CD4-positive, alpha-beta T cell treated with Interferon alpha-2 for 1 hour (primary cell): ENCODE measurements around the gene FLT3LG.
A peak's percentile ranks its signal among the peaks of the same experiment; 100 is the strongest.

Experiments used
- DNase-seq, 2 donors: peaks; one replicate each; pipeline ENCODE4 v3.0.0-alpha.2; 2020 to 2022

The FLT3LG gene

GRCh38 chr19:49489601-49490167, 15.7 kb downstream of the FLT3LG start:
- peak in 1 of 2 donors; percentile 64 for DNase-seq

DNA sequence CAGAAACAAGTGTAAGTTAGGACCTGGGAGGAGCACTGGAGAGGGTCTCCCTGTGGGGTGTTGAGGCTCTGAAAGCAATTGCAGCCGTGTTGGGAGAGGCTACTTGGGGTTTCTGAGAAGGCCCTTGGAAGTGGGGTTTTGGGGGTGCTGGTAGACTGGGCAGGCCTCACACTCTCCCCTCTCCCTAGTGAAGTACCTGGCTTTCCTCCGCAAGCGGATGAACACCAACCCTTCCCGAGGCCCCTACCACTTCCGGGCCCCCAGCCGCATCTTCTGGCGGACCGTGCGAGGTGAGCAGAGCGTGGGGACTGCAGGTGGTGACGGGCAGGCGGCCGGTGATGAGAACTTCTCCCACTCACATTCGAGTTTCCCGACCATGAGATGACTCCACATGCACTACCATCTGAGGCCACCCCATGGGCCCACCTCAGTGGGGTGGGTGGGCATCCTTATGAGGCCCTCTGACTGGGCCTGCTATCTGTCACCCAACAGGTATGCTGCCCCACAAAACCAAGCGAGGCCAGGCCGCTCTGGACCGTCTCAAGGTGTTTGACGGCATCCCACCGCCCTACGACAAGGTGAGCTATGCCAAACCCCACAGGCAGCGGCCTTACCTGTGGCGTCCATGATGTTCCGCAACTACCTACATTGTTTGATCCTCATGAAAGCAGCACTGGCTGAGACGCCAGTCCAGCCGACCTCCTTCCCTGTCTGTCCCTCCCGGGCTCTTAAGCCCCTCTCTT, 16.4 kb downstream of the FLT3LG start:
- peak in 1 of 2 donors; percentile 37 for DNase-seq

GRCh38 chr19:49491030-49491803, 17.2 kb downstream of the FLT3LG start:
- no peak for DNase-seq

GRCh38 chr19:49491804-49492572, 18.0 kb downstream of the FLT3LG start:
- no peak for DNase-seq

DNA sequence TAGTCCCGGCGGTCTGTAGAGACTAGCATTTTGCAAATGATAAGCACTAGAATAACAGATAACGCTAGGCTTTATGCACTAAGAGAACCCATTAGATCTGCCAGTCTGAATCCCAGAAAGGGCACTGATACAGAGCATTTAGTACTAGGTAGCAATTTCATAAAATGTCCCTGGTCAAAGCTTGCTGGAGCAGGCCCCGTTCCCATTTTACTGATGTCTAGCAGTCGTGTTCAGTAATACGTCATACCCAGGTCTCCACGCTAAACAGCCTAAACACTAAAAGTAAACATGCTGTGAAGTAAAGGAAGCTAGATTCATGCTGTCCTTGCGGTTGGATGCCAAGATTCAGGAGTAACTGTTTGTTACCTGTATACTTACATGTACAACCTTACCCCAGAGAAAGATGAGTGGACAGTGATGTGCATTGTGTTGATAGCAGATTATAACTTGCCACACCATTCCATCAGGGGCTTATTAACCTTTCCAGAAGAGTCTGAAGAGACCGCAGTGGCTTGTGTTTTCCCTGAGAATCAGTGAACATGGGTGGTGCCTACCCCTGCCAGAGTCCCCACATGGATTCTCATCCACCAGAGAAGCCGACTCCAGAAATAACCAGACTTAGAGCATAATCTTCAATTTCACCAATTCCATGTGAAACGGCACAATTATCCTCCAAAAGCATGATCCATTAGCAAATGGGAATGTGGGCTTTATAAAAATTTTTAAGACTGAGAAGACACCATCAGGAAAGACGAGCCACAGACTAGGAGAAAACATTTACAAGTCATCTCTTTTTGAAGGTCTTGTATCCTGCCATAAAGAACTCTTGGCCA, 18.8 kb downstream of the FLT3LG start:
- no peak for DNase-seq

DNA sequence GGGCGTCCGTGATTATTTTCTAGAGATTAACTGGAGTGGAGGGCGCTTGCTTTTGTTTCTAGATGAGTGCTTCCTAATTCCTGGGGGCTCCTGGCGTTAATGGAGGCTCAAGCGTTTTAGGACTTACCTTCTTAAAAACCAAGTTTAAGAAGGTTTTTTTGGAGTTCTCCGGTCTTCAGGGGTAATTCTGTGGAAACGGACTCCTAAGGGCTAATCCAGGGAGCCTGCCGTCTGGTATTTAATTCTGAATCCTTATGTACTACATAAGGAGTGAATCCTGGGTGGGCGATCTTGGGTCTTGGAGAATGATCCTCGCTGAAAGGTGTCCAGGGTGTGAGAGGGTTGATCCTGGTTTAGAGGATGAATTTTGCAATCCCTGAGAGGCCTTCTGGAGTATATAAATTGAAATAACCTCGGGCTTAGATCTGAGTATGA, 22.6 kb downstream of the FLT3LG start:
- DNase-seq = no peak

DNA sequence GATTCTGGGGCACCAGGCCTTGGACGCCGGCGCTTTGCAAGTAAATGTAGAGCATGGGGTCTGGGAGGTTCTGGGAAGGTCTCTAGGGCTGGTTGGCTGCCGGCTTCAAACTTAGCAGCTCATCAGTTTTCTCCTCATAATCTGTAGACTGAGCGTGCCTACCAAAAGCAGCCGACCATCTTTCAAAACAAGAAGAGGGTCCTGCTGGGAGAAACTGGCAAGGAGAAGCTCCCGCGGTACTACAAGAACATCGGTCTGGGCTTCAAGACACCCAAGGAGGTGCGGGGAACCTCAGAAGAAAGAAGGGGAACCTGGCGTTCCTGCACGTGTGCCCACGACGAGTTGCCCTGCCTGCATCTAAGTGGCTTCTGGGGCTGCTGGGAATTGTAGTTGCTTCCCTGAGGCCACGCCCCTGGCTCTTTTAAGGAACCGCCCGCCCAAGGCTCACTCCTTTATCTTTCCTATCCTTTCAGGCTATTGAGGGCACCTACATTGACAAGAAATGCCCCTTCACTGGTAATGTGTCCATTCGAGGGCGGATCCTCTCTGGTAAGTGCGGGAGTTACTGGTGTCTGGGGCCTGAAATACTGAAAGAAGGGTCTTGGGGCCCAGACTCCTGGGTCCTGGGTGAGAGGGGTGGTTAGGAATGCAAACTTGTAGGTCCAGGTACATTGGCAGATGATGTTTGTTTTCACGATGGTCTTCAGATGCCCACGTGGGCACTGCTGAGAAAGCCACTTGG, 23.2 kb downstream of the FLT3LG start:
- peak; percentile 85 to 87 for DNase-seq

GRCh38 chr19:49497789-49498103, 23.7 kb downstream of the FLT3LG start:
- peak in 1 of 2 donors; percentile 42 for DNase-seq

- DNase-seq = no peak
Observed at GRCh38 chr19:49498475-49498874, 24.5 kb downstream of the FLT3LG start.

- peak in 1 of 2 donors; percentile 59 for DNase-seq
Observed at GRCh38 chr19:49499030-49499670, 25.1 kb downstream of the FLT3LG start.

DNA sequence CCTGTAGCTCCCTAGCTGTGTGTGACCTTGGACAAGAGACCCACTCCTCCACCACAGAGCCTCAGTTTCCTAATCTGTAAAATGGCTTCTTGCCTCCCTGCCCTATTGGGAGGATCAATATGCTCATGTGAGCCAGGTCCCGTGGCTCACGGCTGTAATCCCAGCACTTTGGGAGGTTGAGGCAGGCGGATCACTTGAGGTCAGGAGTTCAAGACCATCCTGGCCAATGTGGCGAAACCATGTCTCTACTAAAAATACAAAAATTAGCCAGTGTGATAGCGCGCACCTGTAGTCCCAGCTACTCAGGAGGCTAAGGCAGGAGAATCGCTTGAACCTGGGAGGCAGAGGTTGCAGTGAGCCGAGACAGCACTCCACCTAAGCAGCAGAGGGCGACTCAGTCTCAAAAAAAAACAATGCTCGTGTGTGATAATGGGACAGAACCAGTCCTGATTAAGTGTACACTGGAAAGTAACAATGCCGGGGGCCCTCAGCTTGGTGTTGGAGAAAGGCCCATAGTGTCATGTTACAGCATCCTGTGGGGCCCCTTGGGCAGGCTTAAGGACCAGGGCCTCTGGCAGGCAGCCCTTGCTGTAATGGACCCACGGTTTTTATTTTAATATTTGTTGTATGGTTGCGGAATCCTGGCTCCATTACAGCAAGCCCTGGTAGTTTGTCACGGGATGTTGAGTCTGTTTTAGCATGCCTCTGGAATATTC, 29.0 kb downstream of the FLT3LG start:
- DNase-seq = peak; percentile 64 to 77

DNA sequence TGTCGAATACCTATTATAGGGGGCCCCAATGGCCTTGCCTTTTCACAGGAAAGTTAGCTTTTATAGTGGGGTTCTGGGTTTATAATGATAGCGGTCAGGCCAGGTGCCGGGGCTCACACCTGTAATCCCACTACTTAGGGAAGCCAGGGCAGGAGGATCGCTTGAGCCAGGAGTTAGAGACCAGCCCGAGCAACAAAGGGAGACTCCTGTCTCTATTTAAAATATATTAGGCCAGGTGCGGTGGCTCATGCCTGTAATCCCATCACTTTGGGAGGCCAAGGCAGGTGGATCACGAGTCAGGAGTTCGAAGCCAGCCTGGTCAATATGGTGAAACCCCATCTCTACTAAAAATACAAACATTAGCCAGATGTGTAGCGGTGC, 29.6 kb downstream of the FLT3LG start:
- no peak for DNase-seq

GRCh38 chr19:49506575-49507105, 32.6 kb downstream of the FLT3LG start:
- DNase-seq = peak; percentile 81 to 88

DNA sequence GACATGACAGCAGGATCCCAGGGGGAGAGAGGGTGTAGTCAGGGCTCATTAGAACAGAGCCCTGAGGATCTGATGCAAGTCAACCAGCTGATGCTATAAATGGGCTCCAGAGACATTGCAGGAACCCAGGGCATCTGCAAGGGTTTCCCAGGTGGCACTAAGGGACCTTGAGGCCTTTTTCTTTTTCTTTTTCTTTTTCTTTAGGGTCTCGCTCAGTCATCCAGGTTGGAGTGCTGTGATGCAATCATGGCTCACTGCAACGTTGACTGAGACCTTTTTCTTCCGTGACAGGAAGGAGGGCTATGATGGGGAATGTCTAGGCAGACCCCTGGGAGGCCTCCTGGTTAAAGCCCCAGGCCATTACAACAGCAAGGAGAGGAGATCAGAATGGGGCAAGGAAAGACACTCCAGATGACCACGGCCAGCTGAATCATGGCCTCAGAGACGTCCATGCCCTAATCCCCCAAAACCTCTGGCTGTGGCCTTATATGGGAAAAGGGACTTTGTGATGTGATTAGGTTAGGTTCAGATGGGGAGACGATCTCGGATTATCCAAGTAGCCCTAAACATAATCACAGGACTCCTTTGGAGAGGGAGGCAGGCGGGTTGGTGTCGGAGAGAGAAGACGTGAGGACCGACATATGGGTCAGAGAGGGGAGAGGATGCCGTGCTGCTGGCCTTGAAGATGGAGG, 33.9 kb downstream of the FLT3LG start:
- no peak for DNase-seq

DNA sequence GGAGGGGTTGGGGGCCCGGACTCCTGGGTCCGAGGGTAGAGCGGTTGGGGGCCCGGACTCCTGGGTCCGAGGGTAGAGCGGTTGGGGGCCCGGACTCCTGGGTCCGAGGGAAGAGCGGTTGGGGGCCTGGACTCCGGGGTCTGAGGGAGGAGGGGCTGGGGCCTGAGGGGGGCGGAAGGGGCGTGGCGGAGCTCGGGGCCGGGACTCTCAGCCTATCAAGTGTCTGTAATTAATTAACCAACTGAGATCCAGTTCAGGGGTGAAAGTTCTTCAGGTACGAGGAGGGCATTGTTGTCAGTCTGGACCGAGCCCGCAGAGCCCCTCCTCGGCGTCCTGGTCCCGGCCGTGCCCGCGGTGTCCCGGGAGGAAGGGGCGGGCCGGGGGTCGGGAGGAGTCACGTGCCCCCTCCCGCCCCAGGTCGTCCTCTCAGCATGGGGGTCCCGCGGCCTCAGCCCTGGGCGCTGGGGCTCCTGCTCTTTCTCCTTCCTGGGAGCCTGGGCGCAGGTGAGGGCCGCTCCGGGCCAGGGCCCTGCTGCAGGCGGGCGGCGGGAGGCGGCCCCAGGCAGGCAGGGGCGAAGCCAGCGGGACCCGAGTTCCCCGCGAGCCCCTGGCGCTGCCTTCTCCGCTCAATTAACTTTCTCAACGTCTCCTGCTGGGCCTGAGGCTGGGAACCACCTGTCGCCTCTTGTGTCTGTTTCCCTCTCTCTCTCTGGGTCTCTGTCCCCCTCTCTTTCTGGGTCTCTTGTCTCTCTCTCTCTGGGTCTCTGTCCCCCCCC, 39.1 kb downstream of the FLT3LG start:
- peak in 1 of 2 donors; percentile 45 for DNase-seq

GRCh38 chr19:49513746-49514118, 39.7 kb downstream of the FLT3LG start:
- no peak for DNase-seq

GRCh38 chr19:49514151-49514550, 40.1 kb downstream of the FLT3LG start:
- DNase-seq = no peak

DNA sequence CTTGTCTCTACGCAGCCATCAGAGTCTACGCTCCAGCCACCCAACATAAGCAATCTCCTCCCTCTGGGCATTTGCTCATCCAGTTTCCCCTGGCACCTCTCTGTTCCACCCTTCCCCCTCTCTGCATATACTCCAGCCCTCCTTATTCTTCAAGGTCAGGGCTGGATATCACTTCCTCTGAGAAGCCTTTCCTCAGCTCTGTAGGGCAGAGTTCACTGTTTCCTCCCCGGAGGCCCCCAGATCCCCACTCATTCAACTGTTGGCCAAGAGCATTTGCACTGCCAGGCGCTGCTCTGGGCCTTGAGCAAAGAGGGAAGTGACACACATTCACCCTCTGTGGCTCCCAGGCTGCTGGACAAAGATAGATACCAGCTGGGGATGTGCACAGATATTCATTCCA, 41.8 kb downstream of the FLT3LG start:
- DNase-seq = peak; percentile 15 to 53

DNA sequence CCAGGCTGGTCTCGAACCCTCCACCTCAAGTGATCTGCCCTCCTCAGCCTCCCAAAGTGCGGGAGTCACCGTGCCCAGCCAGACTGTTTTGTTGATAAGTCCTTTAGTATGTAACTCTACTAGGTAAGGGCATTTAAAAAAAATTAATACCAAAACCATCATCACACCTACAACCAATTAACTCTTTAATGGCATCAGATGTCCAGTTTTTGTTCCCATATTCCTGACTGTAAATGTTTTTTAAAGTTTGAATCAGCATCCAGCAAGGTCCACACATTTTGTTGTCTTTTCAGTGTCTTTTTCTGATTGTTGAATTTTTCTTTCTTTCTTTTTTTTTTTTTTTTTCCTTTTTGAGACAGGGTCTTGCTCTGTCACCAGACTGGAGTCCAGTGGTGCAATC, 44.0 kb downstream of the FLT3LG start:
- no peak for DNase-seq
